Trophoblast cell (in vitro differentiated cells and primary cell): ENCODE data around the gene USP49.

Experiments
- DNase-seq, 2 donors: peaks; one replicate each; pipeline ENCODE4 v3.0.0-alpha.2; 2016
- H2AFZ ChIP-seq: 2 replicates; pipeline ENCODE4 v1.6.1; 2013; ENCODE audit warnings: low read length, moderate library complexity, mild to moderate bottlenecking; ENCODE audit not compliant: insufficient read depth, poor library complexity
- H2AK5ac ChIP-seq: 2 replicates; pipeline ENCODE4 v1.6.1; 2013; ENCODE audit warnings: mild to moderate bottlenecking, low read length
- H2BK120ac ChIP-seq: 2 replicates; pipeline ENCODE4 v1.6.1; 2013; ENCODE audit warnings: low read length, mild to moderate bottlenecking, moderate library complexity; ENCODE audit not compliant: insufficient read depth, poor library complexity
- H2BK12ac ChIP-seq: 2 replicates; pipeline ENCODE4 v1.6.1; 2013; ENCODE audit warnings: mild to moderate bottlenecking, low read length, moderate library complexity
- H2BK5ac ChIP-seq: 2 replicates; pipeline ENCODE4 v1.6.1; 2013; ENCODE audit warnings: low read length, low read depth, moderate library complexity, mild to moderate bottlenecking; ENCODE audit not compliant: poor library complexity
- H3K14ac ChIP-seq: 2 replicates; pipeline ENCODE4 v1.6.1; 2013; ENCODE audit warnings: mild to moderate bottlenecking, low read length
- H3K18ac ChIP-seq: 2 replicates; pipeline ENCODE4 v1.6.1; 2013; ENCODE audit warnings: mild to moderate bottlenecking, low read length
- H3K23ac ChIP-seq: 2 replicates; pipeline ENCODE4 v1.6.1; 2013; ENCODE audit warnings: low read length
- H3K27ac ChIP-seq: 2 replicates; pipeline ENCODE4 v1.5.1; 2013; ENCODE audit warnings: low read depth, mild to moderate bottlenecking, inconsistent platforms, low read length, moderate library complexity
- H3K27me3 ChIP-seq: 2 replicates; pipeline ENCODE4 v1.6.1; 2013; ENCODE audit warnings: inconsistent platforms, mild to moderate bottlenecking, low read length, moderate library complexity; ENCODE audit not compliant: insufficient read depth
- H3K36me3 ChIP-seq, 2 experiments: 1 replicate in 1 of 2; 2 replicates in 1 of 2; pipeline ENCODE4 v1.6.1; 2013; ENCODE audit warnings: low read length in 2 of 2, mild to moderate bottlenecking in 2 of 2, moderate library complexity in 1 of 2; ENCODE audit not compliant: insufficient read depth in 2 of 2, control insufficient read depth in 1 of 2
- H3K4ac ChIP-seq: 2 replicates; pipeline ENCODE4 v1.6.1; 2013; ENCODE audit warnings: low read depth, mild to moderate bottlenecking, low read length, moderate library complexity
- H3K4me1 ChIP-seq, 2 experiments: 1 replicate in 1 of 2; 2 replicates in 1 of 2; pipeline ENCODE4 v1.6.1; 2013; ENCODE audit warnings: low read length in 2 of 2, mild to moderate bottlenecking in 2 of 2, moderate library complexity in 1 of 2; ENCODE audit not compliant: insufficient read depth in 2 of 2, control insufficient read depth in 1 of 2
- H3K4me2 ChIP-seq: 2 replicates; pipeline ENCODE4 v1.6.1; 2013; ENCODE audit warnings: inconsistent platforms, mild to moderate bottlenecking, low read length, moderate library complexity
- H3K4me3 ChIP-seq: 2 replicates; pipeline ENCODE4 v1.5.1; 2013; ENCODE audit warnings: mild to moderate bottlenecking, low read depth, low read length, inconsistent platforms
- H3K79me1 ChIP-seq: one replicate; pipeline ENCODE4 v1.6.1; 2013; ENCODE audit warnings: low read length
- H3K79me2 ChIP-seq: 2 replicates; pipeline ENCODE4 v1.6.1; 2013; ENCODE audit warnings: low read length, mild to moderate bottlenecking; ENCODE audit not compliant: control insufficient read depth, insufficient read depth, poor library complexity
- H3K9ac ChIP-seq: 2 replicates; pipeline ENCODE4 v1.6.1; 2013; ENCODE audit warnings: mild to moderate bottlenecking, low read length
- H3K9me3 ChIP-seq: 2 replicates; pipeline ENCODE4 v1.6.1; 2013; ENCODE audit warnings: low read depth, mild to moderate bottlenecking, control low read depth, inconsistent platforms, low read length; ENCODE audit not compliant: insufficient read depth
- H4K12ac ChIP-seq: 2 replicates; pipeline ENCODE4 v1.6.1; 2013; ENCODE audit warnings: low read depth, mild to moderate bottlenecking, low read length, moderate library complexity
- H4K8ac ChIP-seq: 2 replicates; pipeline ENCODE4 v1.6.1; 2013; ENCODE audit warnings: low read depth, mild to moderate bottlenecking, low read length, moderate library complexity
- H4K91ac ChIP-seq: one replicate; pipeline ENCODE4 v1.6.1; 2013; ENCODE audit warnings: low read depth, mild to moderate bottlenecking, low read length, moderate library complexity
- WGBS: extraction: QIAGEN DNeasy Blood & Tissue Kit; methylation state at CpG from one replicate; pipeline ENCODE4 v1.1.7; 2013; ENCODE audit warnings: missing lambda C conversion rate; ENCODE audit not compliant: insufficient read length, insufficient coverage; ENCODE audit errors: extremely low coverage; 5-methylcytosine and 5-hydroxymethylcytosine counted together

Gene USP49

DNA sequence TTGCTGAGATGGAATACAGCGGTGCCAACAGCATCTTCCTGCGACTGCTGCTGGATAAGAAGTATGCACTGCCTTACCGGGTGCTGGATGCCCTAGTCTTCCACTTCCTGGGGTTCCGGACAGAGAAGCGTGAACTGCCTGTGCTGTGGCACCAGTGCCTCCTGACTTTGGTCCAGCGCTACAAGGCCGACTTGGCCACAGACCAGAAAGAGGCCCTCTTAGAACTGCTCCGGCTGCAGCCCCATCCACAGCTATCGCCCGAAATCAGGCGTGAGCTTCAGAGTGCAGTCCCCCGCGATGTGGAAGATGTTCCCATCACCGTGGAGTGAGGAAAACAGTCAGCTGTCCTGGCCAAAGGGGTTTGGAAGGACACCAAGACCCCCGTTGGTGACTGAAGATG, 37.2 kb upstream of the USP49 start:
- Histone ChIP-seq H3K14ac (no peak overlapping the region), H4K8ac (no peak overlapping the region), H3K9me3 (no peaks in the 10 kb centered on the region), H4K12ac (no peak overlapping the region), H3K27me3 (no peaks in the 10 kb centered on the region), H3K4me1 (peaks cover 3 to 14% of the 10 kb centered on the region in 2 experiments), H2AFZ (no peak overlapping the region), H3K27ac (no peak overlapping the region), H3K4ac (no peak overlapping the region), H3K36me3 (peaks cover 57 to 82% of the 10 kb centered on the region in 2 experiments), H2BK12ac (no peak overlapping the region), H3K4me2 (no peak overlapping the region), H2BK5ac (no peak overlapping the region), H2BK120ac (no peak overlapping the region), H3K18ac (no peak overlapping the region), H3K79me2 (no peaks in the 10 kb centered on the region), H3K23ac (no peak overlapping the region), H2AK5ac (no peak overlapping the region), H3K79me1 (peaks cover 2% of the 10 kb centered on the region), H3K4me3 (no peak overlapping the region), H3K9ac (no peak overlapping the region), H4K91ac (no peak overlapping the region)
- no peak for DNase-seq
- WGBS, result no CpG with 5 or more reads among the region's 15 CpGs

DNA sequence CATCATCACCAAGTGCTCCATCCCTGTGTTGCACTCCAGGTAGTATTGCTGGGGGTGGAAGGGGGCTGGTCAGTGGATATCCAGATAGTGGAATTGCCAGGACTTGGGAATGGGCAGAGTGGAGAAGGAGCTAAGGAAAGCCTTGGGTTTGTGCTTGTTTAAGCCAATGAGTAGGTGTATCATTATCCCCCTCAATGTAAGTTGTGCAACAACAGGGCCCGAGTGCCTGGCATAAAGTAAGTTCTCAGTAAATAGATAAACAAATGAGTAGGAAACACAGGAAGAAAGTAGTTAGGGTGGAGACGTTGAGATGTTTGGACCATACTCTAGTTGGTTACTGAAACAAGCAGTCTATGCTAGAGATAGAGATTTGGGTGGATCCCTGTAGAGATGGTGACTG, 36.6 kb upstream of the USP49 start:
- H3K4me3 ChIP-seq, result no peak overlapping the region
- no peak overlapping the region for H3K23ac ChIP-seq
- no peak overlapping the region for H2BK5ac ChIP-seq
- H3K4me1 ChIP-seq, result peaks cover 3 to 14% of the 10 kb centered on the region in 2 experiments
- H3K79me2 ChIP-seq, result no peaks in the 10 kb centered on the region
- H4K12ac ChIP-seq, result no peak overlapping the region
- peaks cover 58 to 82% of the 10 kb centered on the region in 2 experiments for H3K36me3 ChIP-seq
- H3K14ac ChIP-seq, result no peak overlapping the region
- H3K79me1 ChIP-seq, result peaks cover 2% of the 10 kb centered on the region
- H3K18ac ChIP-seq, result no peak overlapping the region
- no peak overlapping the region for H4K8ac ChIP-seq
- no peak overlapping the region for H2AFZ ChIP-seq
- no peak overlapping the region for H3K27ac ChIP-seq
- no peaks in the 10 kb centered on the region for H3K9me3 ChIP-seq
- H4K91ac ChIP-seq, result no peak overlapping the region
- no peak overlapping the region for H2BK120ac ChIP-seq
- H3K4ac ChIP-seq, result no peak overlapping the region
- no peak overlapping the region for H2BK12ac ChIP-seq
- H3K4me2 ChIP-seq, result no peak overlapping the region
- H3K27me3 ChIP-seq, result no peaks in the 10 kb centered on the region
- no peak overlapping the region for H3K9ac ChIP-seq
- no CpG with 5 or more reads among the region's 2 CpGs for WGBS
- H2AK5ac ChIP-seq, result no peak overlapping the region
- no peak for DNase-seq

DNA sequence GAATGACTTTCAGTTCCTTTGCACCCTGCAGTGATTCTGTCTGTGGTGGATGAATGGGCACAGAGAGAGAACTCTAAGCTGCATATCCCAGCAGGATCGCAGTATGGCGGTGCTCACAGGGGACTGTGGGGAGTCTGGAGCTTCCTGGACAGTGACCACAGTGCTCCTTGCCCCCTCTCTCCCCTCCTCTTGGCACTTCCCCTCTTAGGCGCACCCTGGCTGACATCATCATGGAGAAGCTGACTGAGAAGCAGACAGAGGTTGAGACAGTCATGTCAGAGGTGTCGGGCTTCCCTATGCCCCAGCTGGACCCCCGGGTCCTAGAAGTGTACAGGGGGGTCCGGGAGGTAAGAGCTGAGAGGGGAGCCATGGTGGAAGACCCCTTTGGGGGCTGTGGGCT, 34.7 kb upstream of the USP49 start:
- Histone ChIP-seq H3K79me2 (no peaks in the 10 kb centered on the region), H3K4me3 (no peak overlapping the region), H2AFZ (no peak overlapping the region), H2AK5ac (no peak overlapping the region), H3K4me1 (peaks cover 0 to 3% of the 10 kb centered on the region in 2 experiments), H4K12ac (no peak overlapping the region), H4K91ac (no peak overlapping the region), H3K14ac (no peak overlapping the region), H2BK5ac (no peak overlapping the region), H3K18ac (no peak overlapping the region), H3K79me1 (no peaks in the 10 kb centered on the region), H3K36me3 (peaks cover 47 to 75% of the 10 kb centered on the region in 2 experiments), H3K9ac (no peak overlapping the region), H2BK120ac (no peak overlapping the region), H3K9me3 (no peaks in the 10 kb centered on the region), H3K27me3 (no peaks in the 10 kb centered on the region), H3K4ac (no peak overlapping the region), H4K8ac (no peak overlapping the region), H2BK12ac (no peak overlapping the region), H3K4me2 (no peak overlapping the region), H3K23ac (no peak overlapping the region), H3K27ac (no peak overlapping the region)
- DNase-seq, result no peak
- no CpG with 5 or more reads among the region's 6 CpGs for WGBS

DNA sequence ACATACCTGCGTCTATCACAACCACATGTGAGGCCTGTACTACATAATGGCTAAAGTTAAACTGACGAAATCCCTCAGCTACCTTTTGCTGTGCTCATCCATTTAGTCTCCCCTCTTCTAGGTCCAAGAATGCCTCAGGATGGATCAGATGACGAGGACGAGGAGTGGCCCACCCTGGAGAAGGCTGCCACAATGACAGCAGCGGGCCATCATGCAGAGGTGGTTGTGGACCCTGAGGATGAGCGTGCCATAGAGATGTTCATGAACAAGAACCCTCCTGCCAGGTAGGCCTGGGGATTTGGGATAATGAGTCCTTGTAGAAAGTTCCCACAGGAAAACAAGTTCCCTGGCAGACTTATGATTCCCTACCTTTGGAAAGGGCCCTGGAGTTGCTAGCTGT, 32.1 kb upstream of the USP49 start:
- WGBS, result no CpG with 5 or more reads among the region's 6 CpGs
- no peak overlapping the region for H3K18ac ChIP-seq
- H2BK120ac ChIP-seq, result no peak overlapping the region
- H3K27me3 ChIP-seq, result no peaks in the 10 kb centered on the region
- no peak overlapping the region for H2AK5ac ChIP-seq
- no peak overlapping the region for H2AFZ ChIP-seq
- H3K27ac ChIP-seq, result no peak overlapping the region
- peaks cover 38 to 56% of the 10 kb centered on the region in 2 experiments for H3K36me3 ChIP-seq
- H3K4me2 ChIP-seq, result no peak overlapping the region
- H3K79me1 ChIP-seq, result no peaks in the 10 kb centered on the region
- H3K9ac ChIP-seq, result no peak overlapping the region
- no peak overlapping the region for H4K8ac ChIP-seq
- no peak overlapping the region for H4K12ac ChIP-seq
- H3K23ac ChIP-seq, result no peak overlapping the region
- H2BK5ac ChIP-seq, result no peak overlapping the region
- peaks cover 2% of the 10 kb centered on the region for H3K79me2 ChIP-seq
- no peak overlapping the region for H3K14ac ChIP-seq
- no peak overlapping the region for H2BK12ac ChIP-seq
- H3K4me3 ChIP-seq, result no peak overlapping the region
- H4K91ac ChIP-seq, result no peak overlapping the region
- H3K4me1 ChIP-seq, result peaks cover 0 to 2% of the 10 kb centered on the region in 2 experiments
- DNase-seq, result no peak
- H3K4ac ChIP-seq, result no peak overlapping the region
- H3K9me3 ChIP-seq, result no peaks in the 10 kb centered on the region
